H9 (cell line): ENCODE measurements around the gene ITPK1. TPM values are rescaled to one million over a fixed set of nuclear protein-coding genes. Genes with fewer than 3 reads are reported as not detected.

ENCODE experiments used
- DNase-seq: peaks from one replicate; pipeline ENCODE4 v3.0.0-alpha.2; 2017
- H2AFZ ChIP-seq: one replicate; pipeline ENCODE4 v1.6.1; 2013; ENCODE audit warnings: mild to moderate bottlenecking, low read length, control low read depth, moderate library complexity
- H2AK5ac ChIP-seq: 2 replicates; pipeline ENCODE4 v1.6.1; 2013; ENCODE audit warnings: low read length, control low read depth, mixed read lengths; ENCODE audit not compliant: insufficient read length
- H2BK120ac ChIP-seq: one replicate; pipeline ENCODE4 v1.6.1; 2013; ENCODE audit warnings: low read depth, mild to moderate bottlenecking, low read length, control low read depth, inconsistent platforms; ENCODE audit not compliant: poor library complexity, severe bottlenecking
- H2BK12ac ChIP-seq: 2 replicates; pipeline ENCODE4 v1.6.1; 2013; ENCODE audit warnings: low read length, control low read depth, mixed read lengths, low read depth; ENCODE audit not compliant: insufficient read length
- H2BK15ac ChIP-seq: 2 replicates; pipeline ENCODE4 v1.6.1; 2013; ENCODE audit warnings: low read depth, low read length, control low read depth
- H2BK20ac ChIP-seq: one replicate; pipeline ENCODE4 v1.6.1; 2013; ENCODE audit warnings: low read depth, mild to moderate bottlenecking, low read length, control low read depth, inconsistent platforms; ENCODE audit not compliant: poor library complexity, severe bottlenecking
- H2BK5ac ChIP-seq: 2 replicates; pipeline ENCODE4 v1.6.1; 2013; ENCODE audit warnings: low read length, control low read depth, mixed read lengths; ENCODE audit not compliant: insufficient read length
- H3K14ac ChIP-seq: 2 replicates; pipeline ENCODE4 v1.6.1; 2013; ENCODE audit warnings: low read length, control low read depth; ENCODE audit not compliant: insufficient read depth
- H3K18ac ChIP-seq: 2 replicates; pipeline ENCODE4 v1.6.1; 2013; ENCODE audit warnings: low read depth, mild to moderate bottlenecking, mixed read lengths, low read length, control low read depth; ENCODE audit not compliant: insufficient read length
- H3K23ac ChIP-seq: 2 replicates; pipeline ENCODE4 v1.6.1; 2013; ENCODE audit warnings: low read length, control low read depth, mixed read lengths, low read depth; ENCODE audit not compliant: insufficient read length
- H3K23me2 ChIP-seq: 2 replicates; pipeline ENCODE4 v1.6.1; 2013; ENCODE audit warnings: low read depth, mild to moderate bottlenecking, mixed read lengths, low read length, control low read depth; ENCODE audit not compliant: insufficient read length, poor library complexity, severe bottlenecking
- H3K27ac ChIP-seq: 2 replicates; pipeline ENCODE4 v1.5.1; 2013; ENCODE audit warnings: low read length, control low read depth, mixed read lengths, low read depth; ENCODE audit not compliant: insufficient read length
- H3K27me3 ChIP-seq: 2 replicates; pipeline ENCODE4 v1.6.1; 2013; ENCODE audit warnings: low read length, control low read depth, inconsistent platforms; ENCODE audit not compliant: insufficient read depth
- H3K4ac ChIP-seq: 2 replicates; pipeline ENCODE4 v1.6.1; 2013; ENCODE audit warnings: low read depth, mild to moderate bottlenecking, control low read depth, inconsistent platforms, low read length, moderate library complexity
- H3K4me1 ChIP-seq: 2 replicates; pipeline ENCODE4 v1.6.1; 2013; ENCODE audit warnings: low read length, control low read depth, inconsistent platforms; ENCODE audit not compliant: insufficient read depth
- H3K4me2 ChIP-seq: 2 replicates; pipeline ENCODE4 v1.6.1; 2013; ENCODE audit warnings: low read length, control low read depth, mixed read lengths; ENCODE audit not compliant: insufficient read length, insufficient read depth
- H3K56ac ChIP-seq: 2 replicates; pipeline ENCODE4 v1.6.1; 2013; ENCODE audit warnings: low read depth, mild to moderate bottlenecking, mixed read lengths, low read length, control low read depth; ENCODE audit not compliant: insufficient read length
- H3K79me1 ChIP-seq: 2 replicates; pipeline ENCODE4 v1.6.1; 2013; ENCODE audit warnings: low read depth, mild to moderate bottlenecking, moderate library complexity, low read length, control low read depth, inconsistent platforms; ENCODE audit not compliant: insufficient read depth, poor library complexity, severe bottlenecking
- H3K79me2 ChIP-seq: 2 replicates; pipeline ENCODE4 v1.6.1; 2013; ENCODE audit warnings: low read length, control low read depth, inconsistent platforms; ENCODE audit not compliant: insufficient read depth
- H3K9ac ChIP-seq: 2 replicates; pipeline ENCODE4 v1.6.1; 2013; ENCODE audit warnings: low read length, control low read depth, mixed read lengths; ENCODE audit not compliant: insufficient read length; ENCODE audit errors: extremely low read depth
- H3K9me3 ChIP-seq: one replicate; pipeline ENCODE4 v1.6.1; 2013; ENCODE audit warnings: low read depth, low read length, inconsistent platforms; ENCODE audit not compliant: control insufficient read depth
- H3T11ph ChIP-seq: one replicate; pipeline ENCODE4 v1.6.1; 2013; ENCODE audit warnings: mild to moderate bottlenecking, low read length, control low read depth, inconsistent platforms
- H4K20me1 ChIP-seq: one replicate; pipeline ENCODE4 v1.6.1; 2013; ENCODE audit not compliant: control insufficient read depth, insufficient read length, insufficient read depth
- H4K5ac ChIP-seq: 2 replicates; pipeline ENCODE4 v1.6.1; 2013; ENCODE audit warnings: low read depth, mild to moderate bottlenecking, mixed read lengths, low read length, control low read depth; ENCODE audit not compliant: insufficient read length
- H4K8ac ChIP-seq: replicated peaks from 2 replicates; pipeline ENCODE4 v1.6.1; 2013; ENCODE audit warnings: low read length, control low read depth, mixed read lengths, low read depth; ENCODE audit not compliant: insufficient read length
- H4K91ac ChIP-seq: 2 replicates; pipeline ENCODE4 v1.6.1; 2013; ENCODE audit warnings: low read depth, mild to moderate bottlenecking, moderate library complexity, mixed read lengths, low read length, control low read depth; ENCODE audit not compliant: insufficient read length
- H3K27ac Mint-ChIP-seq, 3 experiments: 2 replicates in 2 of 3; 3 replicates in 1 of 3; pipeline ENCODE4 v1.8.0; 2020 to 2021; ENCODE audit warnings: mixed read lengths in 3 of 3, mild to moderate bottlenecking in 1 of 3, moderate library complexity in 1 of 3
- H3K27me3 Mint-ChIP-seq: 2 replicates; pipeline ENCODE4 v1.8.0; 2021; ENCODE audit warnings: low read depth, mild to moderate bottlenecking, moderate library complexity, mixed read lengths
- H3K36me3 Mint-ChIP-seq, 3 experiments: 2 replicates in 2 of 3; 3 replicates in 1 of 3; pipeline ENCODE4 v1.8.0; 2020 to 2021; ENCODE audit warnings: low read depth in 3 of 3, mixed read lengths in 3 of 3; ENCODE audit not compliant: insufficient read depth in 1 of 3
- H3K4me1 Mint-ChIP-seq, 2 experiments: 2 replicates each; pipeline ENCODE4 v1.8.0; 2020; ENCODE audit warnings: mixed read lengths in 2 of 2
- H3K4me3 Mint-ChIP-seq, 2 experiments: 2 replicates in 1 of 2; 3 replicates in 1 of 2; pipeline ENCODE4 v1.8.0; 2020 to 2021; ENCODE audit warnings: mild to moderate bottlenecking in 2 of 2, mixed read lengths in 2 of 2, moderate library complexity in 1 of 2
- H3K9me3 Mint-ChIP-seq, 2 experiments: 2 replicates in 1 of 2; 3 replicates in 1 of 2; pipeline ENCODE4 v1.8.0; 2020; ENCODE audit warnings: mild to moderate bottlenecking in 2 of 2, mixed read lengths in 2 of 2, moderate library complexity in 1 of 2
- WGBS: extraction: QIAGEN DNeasy Blood & Tissue Kit; methylation state at CpG from one replicate; pipeline ENCODE4 v1.1.7; 2013; ENCODE audit warnings: missing lambda C conversion rate, low lambda C conversion rate, mixed read lengths; ENCODE audit not compliant: insufficient read length; ENCODE audit errors: extremely low coverage; 5-methylcytosine and 5-hydroxymethylcytosine counted together
- total RNA-seq: library from RNA; stranded (reverse); gene quantifications from 2 replicates; pipeline ENCODE4 v1.2.1, GENCODE V29; 2021
- TF ChIP-seq, protein P1 (sequence below): fragments of 200-600 bp; sonication (generic); conservative IDR thresholded peaks from 3 replicates; pipeline ENCODE4 v1.8.0; 2021; ENCODE audit warnings: antibody characterized with exemption, mild to moderate bottlenecking

Gene ITPK1
- total RNA-seq, 1 experiment from 2014 or later: 92.7 TPM

DNA sequence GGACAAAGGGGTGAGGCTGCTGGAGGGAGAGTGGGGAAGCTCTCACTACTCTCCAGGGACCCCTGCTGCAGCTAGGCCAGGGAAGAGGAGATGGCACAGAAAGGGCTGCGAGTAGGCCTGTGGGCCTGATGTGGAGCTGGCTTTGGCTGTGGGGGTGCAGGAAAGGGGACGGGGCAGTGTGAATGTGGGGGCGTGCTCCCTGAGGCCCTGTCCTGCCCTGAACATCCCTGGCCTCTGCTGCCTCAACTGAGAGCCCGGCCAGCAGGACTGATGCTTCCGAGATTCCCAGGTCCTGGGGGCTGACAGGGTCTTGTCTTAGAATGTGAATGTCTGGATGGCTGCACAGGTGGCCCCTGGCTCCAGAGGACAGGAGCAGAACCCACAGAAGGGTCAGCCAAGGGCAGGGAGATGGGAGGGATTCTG lies 128.6 kb downstream of the ITPK1 start:
- Histone ChIP-seq H3K79me1 (no peaks in the 10 kb centered on the region), H3K18ac (no peak overlapping the region), H3K27me3 (no peaks in the 10 kb centered on the region), H2BK20ac (no peak overlapping the region), H3K27ac (no peak overlapping the region), H4K5ac (no peak overlapping the region), H3K56ac (no peak overlapping the region), H4K8ac (no peak overlapping the region), H2BK120ac (no peak overlapping the region), H3T11ph (no peak overlapping the region), H3K9ac (no peak overlapping the region), H2BK15ac (no peak overlapping the region), H4K91ac (no peak overlapping the region), H3K23me2 (no peaks in the 10 kb centered on the region), H3K9me3 (no peaks in the 10 kb centered on the region), H2BK12ac (no peak overlapping the region), H2AFZ (no peak overlapping the region), H3K79me2 (no peaks in the 10 kb centered on the region; the same call in 1 of the 2 replicates), H2AK5ac (no peak overlapping the region), H3K14ac (no peak overlapping the region), H3K4me1 (no peaks in the 10 kb centered on the region), H3K23ac (no peak overlapping the region), H2BK5ac (no peak overlapping the region), H3K4me2 (no peak overlapping the region), H3K4ac (no peak overlapping the region), H4K20me1 (no peaks in the 10 kb centered on the region)
- Mint-ChIP-seq H3K4me3 (no peak overlapping the region), H3K4me1 (peaks cover 2 to 7% of the 10 kb centered on the region in 2 experiments; a peak in 2 of 4 replicates), H3K36me3 (peaks cover 13 to 32% (median 15%) of the 10 kb centered on the region in 3 experiments), H3K27ac (peak overlapping the region in 2 of 3 experiments; percentile 76 to 81; a peak in 2 of 7 replicates), H3K9me3 (no peaks in the 10 kb centered on the region), H3K27me3 (no peaks in the 10 kb centered on the region)
- TF ChIP-seq, protein P1, sequence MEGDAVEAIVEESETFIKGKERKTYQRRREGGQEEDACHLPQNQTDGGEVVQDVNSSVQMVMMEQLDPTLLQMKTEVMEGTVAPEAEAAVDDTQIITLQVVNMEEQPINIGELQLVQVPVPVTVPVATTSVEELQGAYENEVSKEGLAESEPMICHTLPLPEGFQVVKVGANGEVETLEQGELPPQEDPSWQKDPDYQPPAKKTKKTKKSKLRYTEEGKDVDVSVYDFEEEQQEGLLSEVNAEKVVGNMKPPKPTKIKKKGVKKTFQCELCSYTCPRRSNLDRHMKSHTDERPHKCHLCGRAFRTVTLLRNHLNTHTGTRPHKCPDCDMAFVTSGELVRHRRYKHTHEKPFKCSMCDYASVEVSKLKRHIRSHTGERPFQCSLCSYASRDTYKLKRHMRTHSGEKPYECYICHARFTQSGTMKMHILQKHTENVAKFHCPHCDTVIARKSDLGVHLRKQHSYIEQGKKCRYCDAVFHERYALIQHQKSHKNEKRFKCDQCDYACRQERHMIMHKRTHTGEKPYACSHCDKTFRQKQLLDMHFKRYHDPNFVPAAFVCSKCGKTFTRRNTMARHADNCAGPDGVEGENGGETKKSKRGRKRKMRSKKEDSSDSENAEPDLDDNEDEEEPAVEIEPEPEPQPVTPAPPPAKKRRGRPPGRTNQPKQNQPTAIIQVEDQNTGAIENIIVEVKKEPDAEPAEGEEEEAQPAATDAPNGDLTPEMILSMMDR: no peak
- WGBS: no CpG with 5 or more reads among the region's 5 CpGs
- no peak for DNase-seq
